H1 (cell line): ENCODE data around the gene GALNTL6. TPM values are rescaled to one million over a fixed set of nuclear protein-coding genes. Genes with fewer than 3 reads are reported as not detected.

Experiments
- CTCF ChIA-PET: fragments of 300-600 bp; sonication (Branson Sonifier 250); formaldehyde crosslinking; loops from one replicate; lab custom pipeline; 2021; ENCODE audit not compliant: partially characterized antibody; lab: Charles Lee
- POLR2A ChIA-PET: fragments of 300-600 bp; sonication (Branson Sonifier 250); formaldehyde crosslinking; loops from one replicate; lab custom pipeline; 2021; ENCODE audit warnings: inconsistent platforms; ENCODE audit not compliant: partially characterized antibody; lab: Charles Lee
- DNase-seq, 2 experiments: peaks; one replicate each; pipeline versions ENCODE4 v3.0.0 to v3.0.0-alpha.2; 2010 to 2022; ENCODE audit warnings: low spot score in 2 of 2, low read depth in 1 of 2, mixed read lengths in 1 of 2
- FAIRE-seq: peaks from 2 replicates; lab custom pipeline; 2011; peaks lifted over from hg19 to GRCh38; lab: Jason Lieb, UNC
- H2AFZ ChIP-seq: 2 replicates; pipeline ENCODE4 v1.8.1; 2012; ENCODE audit warnings: low read length, inconsistent platforms
- H2AK5ac ChIP-seq: 2 replicates; pipeline ENCODE4 v1.6.1; 2013; ENCODE audit warnings: low read depth, low read length
- H2BK120ac ChIP-seq: replicated peaks from 2 replicates; pipeline ENCODE3; 2013; ENCODE audit warnings: low read depth, low read length, inconsistent platforms
- H2BK12ac ChIP-seq: 2 replicates; pipeline ENCODE4 v1.6.1; 2013; ENCODE audit warnings: low read depth, low read length
- H2BK15ac ChIP-seq: 2 replicates; pipeline ENCODE4 v1.6.1; 2013; ENCODE audit warnings: low read length
- H2BK20ac ChIP-seq: 2 replicates; pipeline ENCODE4 v1.6.1; 2013; ENCODE audit warnings: low read length
- H2BK5ac ChIP-seq: 2 replicates; pipeline ENCODE4 v1.6.1; 2013; ENCODE audit warnings: low read depth, low read length
- H3K14ac ChIP-seq: 2 replicates; pipeline ENCODE4 v1.6.1; 2013; ENCODE audit warnings: inconsistent platforms; ENCODE audit not compliant: insufficient read length
- H3K18ac ChIP-seq: 2 replicates; pipeline ENCODE4 v1.6.1; 2013; ENCODE audit warnings: low read length; ENCODE audit errors: extremely low read depth
- H3K23ac ChIP-seq: 2 replicates; pipeline ENCODE4 v1.6.1; 2013; ENCODE audit warnings: inconsistent platforms; ENCODE audit not compliant: insufficient read length
- H3K23me2 ChIP-seq: 2 replicates; pipeline ENCODE4 v1.6.1; 2013; ENCODE audit warnings: low read depth, low read length
- H3K27ac ChIP-seq: 2 replicates; pipeline ENCODE4 v1.6.1; 2011; ENCODE audit warnings: low read depth, low read length, inconsistent platforms
- H3K27me3 ChIP-seq, 4 experiments: replicated peaks in 1 of 4; 1 replicate in 1 of 4; 2 replicates in 3 of 4; pipeline versions ENCODE4 v1.6.1 to v1.8.1; 2011 to 2013; ENCODE audit warnings: low read length in 3 of 4, mild to moderate bottlenecking in 3 of 4, inconsistent platforms in 2 of 4, mixed read lengths in 2 of 4, moderate library complexity in 1 of 4; ENCODE audit not compliant: control insufficient read depth in 3 of 4, insufficient read depth in 3 of 4; ENCODE audit errors: extremely low read depth in 1 of 4
- H3K36me3 ChIP-seq, 4 experiments: 2 replicates each; pipeline versions ENCODE4 v1.6.1 to v1.8.1; 2011 to 2013; ENCODE audit warnings: mild to moderate bottlenecking in 4 of 4, low read length in 3 of 4, moderate library complexity in 2 of 4, control low read depth in 1 of 4, inconsistent platforms in 1 of 4; ENCODE audit not compliant: insufficient read depth in 4 of 4, control insufficient read depth in 2 of 4
- H3K4ac ChIP-seq: replicated peaks from 2 replicates; pipeline ENCODE3; 2013; ENCODE audit warnings: low read length, low read depth, mixed read lengths, inconsistent platforms; ENCODE audit not compliant: insufficient read length
- H3K4me1 ChIP-seq, 4 experiments: replicated peaks in 1 of 4; 1 replicate in 1 of 4; 2 replicates in 3 of 4; pipeline versions ENCODE4 v1.6.1 to v1.8.1; 2011 to 2013; ENCODE audit warnings: low read length in 3 of 4, inconsistent platforms in 2 of 4, mixed read lengths in 1 of 4; ENCODE audit not compliant: insufficient read depth in 4 of 4, control insufficient read depth in 3 of 4
- H3K4me2 ChIP-seq, 2 experiments: 2 replicates each; pipeline versions ENCODE4 v1.6.1 to v1.8.1; 2011 to 2013; ENCODE audit warnings: low read depth in 2 of 2, low read length in 2 of 2, control low read depth in 1 of 2, inconsistent platforms in 1 of 2, mild to moderate bottlenecking in 1 of 2; ENCODE audit not compliant: insufficient read depth in 1 of 2
- H3K4me3 ChIP-seq, 4 experiments: fragments of 200-600, 300-600 bp in 1 of 4; sonication (generic), shearing (Covaris generic), sonication (Bioruptor Twin) in 1 of 4; 2 replicates each; pipeline versions ENCODE4 v1.5.1 to v1.8.1; 2011 to 2016; ENCODE audit warnings: low read length in 4 of 4, low read depth in 3 of 4, control low read depth in 2 of 4, inconsistent platforms in 2 of 4, mild to moderate bottlenecking in 2 of 4, mixed read lengths in 1 of 4, moderate library complexity in 1 of 4; ENCODE audit not compliant: insufficient read depth in 2 of 4; ENCODE audit errors: extremely low read depth in 1 of 4
- H3K56ac ChIP-seq: replicated peaks from 2 replicates; pipeline ENCODE3; 2013; ENCODE audit warnings: low read depth, mild to moderate bottlenecking, mixed read lengths, low read length, inconsistent platforms; ENCODE audit not compliant: insufficient read length
- H3K79me1 ChIP-seq: 2 replicates; pipeline ENCODE4 v1.6.1; 2013; ENCODE audit warnings: low read depth, low read length, control low read depth
- H3K79me2 ChIP-seq, 2 experiments: 2 replicates each; pipeline versions ENCODE4 v1.6.1 to v1.8.1; 2012 to 2013; ENCODE audit warnings: low read length in 2 of 2, mild to moderate bottlenecking in 2 of 2, inconsistent platforms in 1 of 2; ENCODE audit not compliant: insufficient read depth in 2 of 2, control insufficient read depth in 1 of 2
- H3K9ac ChIP-seq, 4 experiments: replicated peaks in 1 of 4; 1 replicate in 1 of 4; 2 replicates in 3 of 4; pipeline versions ENCODE4 v1.6.1 to v1.8.1; 2011 to 2013; ENCODE audit warnings: low read depth in 3 of 4, low read length in 3 of 4, control low read depth in 2 of 4, mild to moderate bottlenecking in 2 of 4, moderate library complexity in 2 of 4, inconsistent platforms in 1 of 4; ENCODE audit errors: extremely low read depth in 1 of 4
- H3K9me3 ChIP-seq, 2 experiments: 2 replicates each; pipeline versions ENCODE4 v1.6.1 to v1.8.1; 2012 to 2013; ENCODE audit warnings: mild to moderate bottlenecking in 2 of 2, moderate library complexity in 2 of 2, control low read depth in 1 of 2, inconsistent platforms in 1 of 2, low read depth in 1 of 2, low read length in 1 of 2, mixed read lengths in 1 of 2; ENCODE audit not compliant: insufficient read depth in 2 of 2
- H4K20me1 ChIP-seq, 2 experiments: replicated peaks in 1 of 2; 2 replicates each; pipeline versions ENCODE3 to v1.8.1; 2011 to 2013; ENCODE audit warnings: inconsistent platforms in 2 of 2, low read length in 2 of 2, mild to moderate bottlenecking in 1 of 2; ENCODE audit not compliant: insufficient read depth in 2 of 2, control insufficient read depth in 1 of 2
- H4K5ac ChIP-seq: 2 replicates; pipeline ENCODE4 v1.6.1; 2013; ENCODE audit warnings: low read length, low read depth, mixed read lengths, inconsistent platforms; ENCODE audit not compliant: insufficient read length
- H4K8ac ChIP-seq: 2 replicates; pipeline ENCODE4 v1.8.0; 2013; ENCODE audit warnings: mild to moderate bottlenecking, moderate library complexity, low read length, inconsistent platforms; ENCODE audit not compliant: insufficient read depth; ENCODE audit errors: extremely low read depth
- H4K91ac ChIP-seq: replicated peaks from 2 replicates; pipeline ENCODE3; 2013; ENCODE audit warnings: low read length, mixed read lengths, inconsistent platforms; ENCODE audit not compliant: insufficient read length
- ASH2L ChIP-seq: fragments of 200-600, 300-600 bp; sonication (generic); IDR thresholded peaks from one replicate; pipeline ENCODE4 v1.7.1; 2017; ENCODE audit warnings: low read length
- BRCA1 ChIP-seq: IDR thresholded peaks from 2 replicates; pipeline ENCODE4 v1.6.1; 2012; ENCODE audit warnings: low read depth, low read length, improper control_type of control experiment
- CHD1 ChIP-seq: IDR thresholded peaks from 2 replicates; pipeline ENCODE4 v1.6.1; 2012; ENCODE audit warnings: low read depth, low read length, improper control_type of control experiment
- CHD2 ChIP-seq: IDR thresholded peaks from 2 replicates; pipeline ENCODE4 v1.6.1; 2012; ENCODE audit warnings: low read length, improper control_type of control experiment
- GTF2F1 ChIP-seq: IDR thresholded peaks from 2 replicates; pipeline ENCODE4 v1.6.1; 2012; ENCODE audit warnings: low read depth, low read length, improper control_type of control experiment, borderline replicate concordance
- KDM4A ChIP-seq: IDR thresholded peaks from one replicate; pipeline ENCODE4 v1.7.1; 2012; ENCODE audit warnings: low read depth, mild to moderate bottlenecking, moderate library complexity, low read length, inconsistent platforms; ENCODE audit not compliant: severe bottlenecking
- NANOG ChIP-seq: IDR thresholded peaks from 2 replicates; pipeline ENCODE4 v1.6.1; 2011; ENCODE audit warnings: low read length, low read depth, mild to moderate bottlenecking, inconsistent platforms; ENCODE audit not compliant: insufficient read depth, poor library complexity, severe bottlenecking
- POLR2AphosphoS5 ChIP-seq: IDR thresholded peaks from 2 replicates; pipeline ENCODE4 v1.6.1; 2011; ENCODE audit warnings: low read depth, low read length
- POU5F1 ChIP-seq: IDR thresholded peaks from 2 replicates; pipeline ENCODE4 v1.6.1; 2011; ENCODE audit warnings: low read depth, mild to moderate bottlenecking, low read length, moderate library complexity
- RFX5 ChIP-seq: IDR thresholded peaks from 2 replicates; pipeline ENCODE4 v1.6.1; 2011; ENCODE audit warnings: low read depth, low read length, improper control_type of control experiment, borderline replicate concordance
- SAP30 ChIP-seq: fragments of 300-600 bp; sonication (generic); IDR thresholded peaks from 2 replicates; pipeline ENCODE4 v1.7.1; 2012; ENCODE audit warnings: low read length, moderate library complexity, mild to moderate bottlenecking, inconsistent platforms; ENCODE audit not compliant: insufficient read depth, insufficient replicate concordance
- SIN3A ChIP-seq, 2 experiments: IDR thresholded peaks in 1 of 2; conservative IDR thresholded peaks in 1 of 2; 2 replicates each; pipeline ENCODE4 v1.6.1; 2011 to 2012; ENCODE audit warnings: low read length in 2 of 2, improper control_type of control experiment in 1 of 2, low read depth in 1 of 2, mild to moderate bottlenecking in 1 of 2
- SIRT6 ChIP-seq: IDR thresholded peaks from one replicate; pipeline ENCODE4 v1.7.1; 2012; ENCODE audit warnings: low read length, inconsistent platforms
- TBP ChIP-seq: IDR thresholded peaks from 2 replicates; pipeline ENCODE4 v1.6.1; 2011; ENCODE audit warnings: low read depth, low read length, improper control_type of control experiment
- polyA plus RNA-seq, 7 experiments: library from polyadenylated mRNA; depleted of rRNA in 3 of 7; stranded (reverse) in 5 of 7; unstranded in 2 of 7; fragments of >200 nt in 5 of 7; fragments of 200-250 nt in 2 of 7; gene quantifications; 1 replicate in 5 of 7; 2 replicates in 1 of 7; 4 replicates in 1 of 7; pipeline versions ENCODE4 v1.2.1 to v1.2.3, GENCODE V29; 2011 to 2013; ENCODE audit warnings: missing spikeins in 2 of 7, mixed read lengths in 2 of 7
- total RNA-seq: library from RNA; stranded (reverse); fragmentation: NEBNext Ultra II Directional; extraction: Animal tissue kit (Norgen Biotek cat#: 25700); gene quantifications from 2 replicates; pipeline ENCODE4 v1.2.1, GENCODE V29; 2021
- TF ChIP-seq, protein P1 (sequence below): IDR thresholded peaks from 2 replicates; pipeline ENCODE4 v1.6.1; 2011; ENCODE audit warnings: low read depth, mild to moderate bottlenecking, low read length; ENCODE audit not compliant: insufficient read depth

GALNTL6 gene
- total and polyA plus RNA-seq, 2 of the 8 experiments (the other 6 are each of a cell fraction or from before 2014, with no cell fraction given): 0.03 to 0.32 TPM

- Histone ChIP-seq H3K79me1 (no peaks in the 10 kb centered on the region), H3K18ac (no peak overlapping the region), H4K91ac (no peak overlapping the region), H3K23me2 (no peaks in the 10 kb centered on the region), H4K8ac (no peak overlapping the region), H2BK12ac (no peak overlapping the region), H3K9ac (no peak overlapping the region), H2BK5ac (no peak overlapping the region), H2AK5ac (no peak overlapping the region), H3K36me3 (no peaks in the 10 kb centered on the region), H3K4ac (no peak overlapping the region), H3K4me3 (no peak overlapping the region), H2AFZ (no peak overlapping the region), H2BK120ac (no peak overlapping the region), H3K79me2 (no peaks in the 10 kb centered on the region), H3K4me1 (no peaks in the 10 kb centered on the region), H3K9me3 (no peaks in the 10 kb centered on the region), H2BK20ac (no peak overlapping the region), H2BK15ac (no peak overlapping the region), H3K14ac (no peak overlapping the region), H3K4me2 (no peak overlapping the region), H4K20me1 (no peaks in the 10 kb centered on the region), H3K27me3 (no peaks in the 10 kb centered on the region), H3K23ac (no peak overlapping the region), H3K27ac (no peak overlapping the region), H4K5ac (no peak overlapping the region), H3K56ac (no peak overlapping the region)
- POLR2A ChIA-PET: interaction anchor here (0.7 kb wide), 1 partner anchor 36 kb away, joined by 3 read pairs; no protein-coding TSS in a partner anchor
- DNase-seq (no peak), FAIRE-seq (no peak)
- CTCF ChIA-PET: interaction anchor here (1.2 to 1.5 kb wide), 2 partner anchors 17 to 46 kb away, joined by 3 to 7 read pairs; no protein-coding TSS in a partner anchor
- TF ChIP-seq GTF2F1 (no peak), CHD2 (no peak), POLR2AphosphoS5 (no peak), SIRT6 (no peak), CHD1 (no peak), SAP30 (no peak), BRCA1 (no peak), NANOG (no peak), POU5F1 (no peak), KDM4A (no peak), TBP (no peak), ASH2L (no peak), RFX5 (no peak), SIN3A (conservative IDR thresholded peaks at IDR 0.05 in 1 of 2, IDR thresholded peaks at IDR 0.05 in 1 of 2; ENCODE audit: low read depth in 1 of 2, low read length in 2 of 2) (no peak)
- TF ChIP-seq, protein P1, sequence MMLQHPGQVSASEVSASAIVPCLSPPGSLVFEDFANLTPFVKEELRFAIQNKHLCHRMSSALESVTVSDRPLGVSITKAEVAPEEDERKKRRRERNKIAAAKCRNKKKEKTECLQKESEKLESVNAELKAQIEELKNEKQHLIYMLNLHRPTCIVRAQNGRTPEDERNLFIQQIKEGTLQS: no peak
Measured at GRCh38 chr4:172497321-172497720, 684.1 kb downstream of the GALNTL6 start.
